Activated CD4-positive, alpha-beta T cell treated with anti-CD3 and anti-CD28 coated beads, Interleukin-2, amount 50 U/mL, for 24 hours (primary cell): ENCODE data around the gene GPHA2.

Experiments
- DNase-seq, 2 donors: peaks; one replicate each; pipeline ENCODE4 v3.0.0-alpha.2; 2020; ENCODE audit warnings: low read depth in 1 of 2, low spot score in 1 of 2

The GPHA2 gene

GRCh38 chr11:64892411-64892831, 43.3 kb downstream of the GPHA2 start:
- DNase-seq, result no peak

GRCh38 chr11:64891880-64892279, 43.8 kb downstream of the GPHA2 start:
- DNase-seq, result no peak

GRCh38 chr11:64891215-64891848, 44.4 kb downstream of the GPHA2 start:
- DNase-seq, result no peak

GRCh38 chr11:64890522-64890939, 45.2 kb downstream of the GPHA2 start:
- DNase-seq, result no peak

GRCh38 chr11:64888729-64889511, 46.8 kb downstream of the GPHA2 start:
- DNase-seq, result no peak

- no peak for DNase-seq
Measured at GRCh38 chr11:64888406-64888728, 47.3 kb downstream of the GPHA2 start.

- DNase-seq, result peak; percentile 74 to 77
Measured at GRCh38 chr11:64887757-64888405, 47.8 kb downstream of the GPHA2 start.

- no peak for DNase-seq
Measured at GRCh38 chr11:64887234-64887756, 48.4 kb downstream of the GPHA2 start.

GRCh38 chr11:64885367-64886286, 50.1 kb downstream of the GPHA2 start:
- DNase-seq, result no peak
